NCI-H1105 treated with DMSO at 0.1 percent for 48 hours (cell line): ENCODE results near the gene G3BP2.
A peak's percentile ranks its signal among the peaks of the same experiment; 100 is the strongest.

Source experiments
- DNase-seq: peaks from one replicate; lab custom pipeline; 2025; lab: John Stamatoyannopoulos, UW

The G3BP2 gene

GRCh38 chr4:75637827-75638226 lies 35.4 kb downstream of the G3BP2 start:
- no peak for DNase-seq

GRCh38 chr4:75637176-75637575 lies 36.0 kb downstream of the G3BP2 start:
- DNase-seq: no peak

GRCh38 chr4:75634951-75635350 lies 38.3 kb downstream of the G3BP2 start:
- no peak for DNase-seq

GRCh38 chr4:75634281-75634680 lies 38.9 kb downstream of the G3BP2 start:
- DNase-seq: no peak

- DNase-seq: no peak
These were observed 39.4 kb downstream of the G3BP2 start for GRCh38 chr4:75633846-75634245.

- DNase-seq: no peak
These were observed 42.3 kb downstream of the G3BP2 start for GRCh38 chr4:75630937-75631329.

GRCh38 chr4:75630174-75630936 lies 42.9 kb downstream of the G3BP2 start, which contains the start of gene CDKL2:
Gene CDKL2 (minus strand): TSS chr4:75630528. CDS start chr4:75625988, 4,540 bp downstream.
- peak; percentile 73 for DNase-seq

GRCh38 chr4:75629239-75629638 lies 44.0 kb downstream of the G3BP2 start:
- DNase-seq: peak; percentile 4

- DNase-seq: no peak
These were observed 50.2 kb downstream of the G3BP2 start for GRCh38 chr4:75623026-75623425.

GRCh38 chr4:75621715-75622114 lies 51.5 kb downstream of the G3BP2 start:
- no peak for DNase-seq

- DNase-seq: no peak
These were observed 60.9 kb downstream of the G3BP2 start for GRCh38 chr4:75612306-75612705.

- no peak for DNase-seq
These were observed 67.3 kb downstream of the G3BP2 start for GRCh38 chr4:75605928-75606327.

GRCh38 chr4:75599647-75600046 lies 73.6 kb downstream of the G3BP2 start:
- no peak for DNase-seq

GRCh38 chr4:75598390-75598789 lies 74.8 kb downstream of the G3BP2 start:
- no peak for DNase-seq

- DNase-seq: no peak
These were observed 77.2 kb downstream of the G3BP2 start for GRCh38 chr4:75596061-75596460.

GRCh38 chr4:75593393-75593792 lies 79.8 kb downstream of the G3BP2 start:
- no peak for DNase-seq
